ENCODE results near the gene DBR1.

DBR1 gene

GRCh38 chr3:138118612-138119422, 55.9 kb downstream of the DBR1 start:
- in situ Hi-C loops (cut with HindIII; ENCODE audit: low sequenced_read_pairs), result no loop called here
- peak; percentile 90 for TF ChIP-seq CTCF (IDR thresholded peaks at IDR 0.05; ENCODE audit: low read depth, low read length, missing control alignments)
- DNase-seq (ENCODE audit: low read depth), result peak; percentile 53
- H3K4me3 ChIP-seq (ENCODE audit: low read depth, low read length), result no peak overlapping the region

- in situ Hi-C loops (cut with HindIII; ENCODE audit: low sequenced_read_pairs), result no loop called here
- peak; percentile 27 for TF ChIP-seq CTCF (IDR thresholded peaks at IDR 0.05; ENCODE audit: low read depth, low read length, missing control alignments)
- peak; percentile 22 for DNase-seq (ENCODE audit: low read depth)
- peak within 1 kb of the TSS; percentile 77 for H3K4me3 ChIP-seq (ENCODE audit: low read depth, low read length)
Observed at GRCh38 chr3:138114988-138115971, 59.4 kb downstream of the DBR1 start, which contains the start of gene DZIP1L. DZIP1L (minus strand) TSS chr3:138115608; CDS start chr3:138103971, 11,637 bp downstream.

GRCh38 chr3:138114431-138114918, 60.2 kb downstream of the DBR1 start:
- H3K4me3 ChIP-seq (ENCODE audit: low read depth, low read length), result peak overlapping the region; percentile 77
- no peak for DNase-seq (ENCODE audit: low read depth)
- no peak for TF ChIP-seq CTCF (IDR thresholded peaks at IDR 0.05; ENCODE audit: low read depth, low read length, missing control alignments)
- in situ Hi-C loops (cut with HindIII; ENCODE audit: low sequenced_read_pairs), result no loop called here

GRCh38 chr3:138113326-138113725, 61.4 kb downstream of the DBR1 start:
- no peak for TF ChIP-seq CTCF (IDR thresholded peaks at IDR 0.05; ENCODE audit: low read depth, low read length, missing control alignments)
- in situ Hi-C loops (cut with HindIII; ENCODE audit: low sequenced_read_pairs), result no loop called here
- H3K4me3 ChIP-seq (ENCODE audit: low read depth, low read length), result no peak overlapping the region
- no peak for DNase-seq (ENCODE audit: low read depth)

- no peak for TF ChIP-seq CTCF (IDR thresholded peaks at IDR 0.05; ENCODE audit: low read depth, low read length, missing control alignments)
- H3K4me3 ChIP-seq (ENCODE audit: low read depth, low read length), result no peak overlapping the region
- in situ Hi-C loops (cut with HindIII; ENCODE audit: low sequenced_read_pairs), result no loop called here
- no peak for DNase-seq (ENCODE audit: low read depth)
Observed at GRCh38 chr3:138112362-138112761, 62.4 kb downstream of the DBR1 start.

Measured in astrocyte of the cerebellum (primary cell).